ENCODE results near the gene PRRX1. TPM values are rescaled to one million over a fixed set of nuclear protein-coding genes. Genes with fewer than 3 reads are reported as not detected.

PRRX1 gene
- polyA plus RNA-seq, 3 donors = not detected

- H4K20me1 ChIP-seq (ENCODE audit: insufficient read depth, low read length) = no peaks in the 10 kb centered on the region
- no peaks in the 10 kb centered on the region for H3K79me2 ChIP-seq (ENCODE audit: insufficient read depth, low read length)
- H3K36me3 ChIP-seq (replicated peaks in 1 of 2; ENCODE audit: control insufficient read depth in 1 of 2, insufficient read depth in 2 of 2, low read length in 2 of 2) = no peaks in the 10 kb centered on the region
- 83% methylated on average over 2 of the region's 2 CpGs for WGBS (ENCODE audit: insufficient coverage)
- no peak overlapping the region for H3K4me3 Mint-ChIP-seq
- peaks cover 0 to 4% (median 1%) of the 10 kb centered on the region in 7 donors for H3K9me3 Mint-ChIP-seq
- no peak overlapping the region for H3K27ac Mint-ChIP-seq
- DNase-seq = no peak
- TF ChIP-seq CTCF (IDR thresholded peaks at IDR 0.05) = no peak
- H3K9me3 ChIP-seq (replicated peaks in 1 of 2; ENCODE audit: control insufficient read depth in 1 of 2, insufficient read depth in 1 of 2, low read length in 2 of 2) = no peaks in the 10 kb centered on the region
- H3K4me3 ChIP-seq (replicated peaks in 1 of 3; ENCODE audit: low read depth in 2 of 3, low read length in 3 of 3) = no peak overlapping the region
- peaks cover 0 to 3% (median 0%) of the 10 kb centered on the region in 3 donors for H3K27me3 Mint-ChIP-seq (ENCODE audit: low read depth in 3 of 3)
- H3K9ac ChIP-seq (ENCODE audit: insufficient read depth, low read length, poor library complexity, severe bottlenecking) = no peak overlapping the region
- H3K4me1 ChIP-seq (ENCODE audit: control insufficient read depth in 1 of 2, insufficient read depth in 2 of 2, low read length in 2 of 2) = no peaks in the 10 kb centered on the region
- H3K27ac ChIP-seq (ENCODE audit: low read depth in 1 of 2, low read length in 2 of 2) = no peak overlapping the region
- H2AFZ ChIP-seq (ENCODE audit: insufficient read depth, low read depth, low read length, poor library complexity, severe bottlenecking) = no peak overlapping the region
- intact Hi-C loops (cut with micrococcal nuclease) = no loop called here
- no peak overlapping the region for H3K4me2 ChIP-seq (replicated peaks; ENCODE audit: extremely low read depth, low read length, poor library complexity, severe bottlenecking)
- H3K4me1 Mint-ChIP-seq = no peaks in the 10 kb centered on the region
- no peaks in the 10 kb centered on the region for H3K36me3 Mint-ChIP-seq
- H3K27me3 ChIP-seq (ENCODE audit: control insufficient read depth in 2 of 2, insufficient read depth in 2 of 2, low read length in 2 of 2) = no peaks in the 10 kb centered on the region
Observed at GRCh38 chr1:170735366-170736263, 71.7 kb downstream of the PRRX1 start.

- DNase-seq = no peak
Observed at GRCh38 chr1:170739803-170740202, 75.9 kb downstream of the PRRX1 start.

More at GRCh38 chr1:170739803-170740202, 75.9 kb downstream of the PRRX1 start:
- WGBS (ENCODE audit: insufficient coverage) = 100% methylated on average over 1 of the region's 1 CpG
- H3K4me3 Mint-ChIP-seq = no peak overlapping the region
- Histone ChIP-seq H3K36me3 (replicated peaks in 1 of 2; ENCODE audit: control insufficient read depth in 1 of 2, insufficient read depth in 2 of 2, low read length in 2 of 2) (no peaks in the 10 kb centered on the region), H3K4me2 (replicated peaks; ENCODE audit: extremely low read depth, low read length, poor library complexity, severe bottlenecking) (no peak overlapping the region), H3K9me3 (replicated peaks in 1 of 2; ENCODE audit: control insufficient read depth in 1 of 2, insufficient read depth in 1 of 2, low read length in 2 of 2) (peaks cover 0 to 9% of the 10 kb centered on the region in 2 donors), H2AFZ (ENCODE audit: insufficient read depth, low read depth, low read length, poor library complexity, severe bottlenecking) (no peak overlapping the region), H3K4me3 (replicated peaks in 1 of 3; ENCODE audit: low read depth in 2 of 3, low read length in 3 of 3) (no peak overlapping the region), H3K27ac (ENCODE audit: low read depth in 1 of 2, low read length in 2 of 2) (no peak overlapping the region), H4K20me1 (ENCODE audit: insufficient read depth, low read length) (no peaks in the 10 kb centered on the region), H3K4me1 (ENCODE audit: control insufficient read depth in 1 of 2, insufficient read depth in 2 of 2, low read length in 2 of 2) (no peaks in the 10 kb centered on the region), H3K79me2 (ENCODE audit: insufficient read depth, low read length) (no peaks in the 10 kb centered on the region), H3K9ac (ENCODE audit: insufficient read depth, low read length, poor library complexity, severe bottlenecking) (no peak overlapping the region), H3K27me3 (ENCODE audit: control insufficient read depth in 2 of 2, insufficient read depth in 2 of 2, low read length in 2 of 2) (no peaks in the 10 kb centered on the region)
- H3K9me3 Mint-ChIP-seq = peaks cover 0 to 19% (median 5%) of the 10 kb centered on the region in 7 donors
- H3K27me3 Mint-ChIP-seq (ENCODE audit: low read depth in 3 of 3) = peaks cover 0 to 3% (median 0%) of the 10 kb centered on the region in 3 donors
- H3K36me3 Mint-ChIP-seq = no peaks in the 10 kb centered on the region
- no peak for TF ChIP-seq CTCF (IDR thresholded peaks at IDR 0.05)
- H3K4me1 Mint-ChIP-seq = no peaks in the 10 kb centered on the region
- intact Hi-C loops (cut with micrococcal nuclease) = no loop called here
- no peak overlapping the region for H3K27ac Mint-ChIP-seq
